CD4-positive, alpha-beta T cell treated with Interferon gamma for 1 hour (primary cell): ENCODE results near the gene MARCHF10.

Experiments
- DNase-seq: peaks from one replicate; pipeline ENCODE4 v3.0.0-alpha.2; 2020

Gene MARCHF10

DNA sequence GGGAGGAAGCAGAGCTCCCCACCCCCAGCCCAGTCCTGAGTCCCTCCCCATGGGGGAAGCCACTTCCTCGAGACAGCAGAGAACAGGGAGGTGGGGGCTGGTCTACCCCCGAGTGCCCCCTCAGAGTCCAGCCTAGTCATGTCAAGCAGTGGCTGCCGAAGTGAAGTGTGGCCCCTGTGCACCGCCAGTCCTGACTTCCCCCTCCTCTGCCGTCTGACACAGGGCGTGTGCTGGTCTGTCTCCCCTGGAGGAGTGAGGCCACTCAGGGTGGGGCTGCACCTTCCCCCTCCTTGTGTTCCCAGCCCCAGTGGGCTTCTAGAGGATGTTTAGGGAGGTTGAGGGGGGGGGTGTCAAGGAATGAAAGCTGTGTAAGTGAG is 133.8 kb downstream of the MARCHF10 start:
- DNase-seq = no peak

DNA sequence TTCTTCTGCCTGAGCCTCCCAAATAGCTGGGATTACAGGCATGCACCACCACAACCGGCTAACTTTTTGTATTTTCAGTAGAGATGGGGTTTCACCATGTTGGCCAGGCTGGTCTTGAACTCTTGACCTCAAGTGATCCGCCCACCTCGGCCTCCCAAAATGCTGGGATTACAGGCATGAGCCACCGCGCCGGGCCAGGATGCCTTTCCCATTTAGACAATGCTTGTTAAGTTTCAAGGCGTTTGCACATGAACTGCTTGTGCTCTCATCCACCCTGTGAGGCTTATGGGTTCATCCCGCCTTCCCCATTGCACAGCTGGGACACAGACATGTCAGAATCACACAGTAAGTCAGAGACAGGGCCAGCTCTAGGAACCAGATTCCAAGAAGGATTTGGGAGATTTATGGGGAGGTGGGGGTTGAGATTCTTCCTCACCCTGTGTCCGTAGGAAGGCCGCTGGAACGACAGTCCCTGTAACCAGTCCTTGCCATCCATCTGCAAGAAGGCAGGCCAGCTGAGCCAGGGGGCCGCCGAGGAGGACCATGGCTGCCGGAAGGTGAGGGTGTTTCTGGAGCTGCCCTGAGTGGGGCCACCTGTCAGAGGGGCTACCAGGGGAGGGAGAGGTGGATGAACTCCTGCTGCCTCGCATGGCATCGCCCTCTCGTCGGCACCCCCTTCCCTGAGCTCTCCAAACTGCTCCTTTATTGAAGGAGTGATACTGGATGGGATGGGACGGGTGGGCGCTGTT is 134.3 kb downstream of the MARCHF10 start:
- DNase-seq = no peak

DNA sequence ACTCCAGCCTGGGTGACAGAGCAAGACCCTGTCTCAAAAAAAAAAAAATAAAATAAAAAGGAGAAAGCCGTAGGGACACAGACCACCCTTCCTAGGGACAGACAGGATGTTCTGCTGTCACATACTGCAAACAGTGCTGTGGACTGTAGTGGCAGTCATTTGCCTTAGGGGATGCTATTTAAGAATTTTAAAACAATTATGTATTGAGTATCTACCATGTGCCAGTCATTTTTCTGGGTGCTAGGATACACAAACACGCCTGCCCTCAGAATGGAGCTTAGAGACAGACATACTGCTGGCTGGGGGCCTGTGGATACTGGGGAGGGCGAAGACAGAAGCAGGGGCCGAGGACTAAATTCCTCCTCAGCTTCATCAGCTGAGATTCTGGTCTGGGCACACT is 135.2 kb downstream of the MARCHF10 start:
- DNase-seq = no peak

DNA sequence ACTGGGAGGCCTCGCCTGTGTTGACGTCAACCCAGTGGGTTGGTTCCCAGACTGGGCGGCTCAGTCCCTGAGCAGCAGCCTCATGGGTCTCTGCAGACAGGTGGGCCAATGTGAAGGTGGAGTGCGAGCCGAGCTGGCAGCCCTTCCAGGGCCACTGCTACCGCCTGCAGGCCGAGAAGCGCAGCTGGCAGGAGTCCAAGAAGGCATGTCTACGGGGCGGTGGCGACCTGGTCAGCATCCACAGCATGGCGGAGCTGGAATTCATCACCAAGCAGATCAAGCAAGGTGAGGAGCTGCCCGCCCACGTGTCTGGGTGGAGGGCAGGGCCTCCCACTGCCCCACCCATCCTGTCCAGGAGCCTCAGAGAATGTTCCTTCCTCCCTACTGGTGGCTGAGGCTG is 136.6 kb downstream of the MARCHF10 start:
- DNase-seq = no peak

DNA sequence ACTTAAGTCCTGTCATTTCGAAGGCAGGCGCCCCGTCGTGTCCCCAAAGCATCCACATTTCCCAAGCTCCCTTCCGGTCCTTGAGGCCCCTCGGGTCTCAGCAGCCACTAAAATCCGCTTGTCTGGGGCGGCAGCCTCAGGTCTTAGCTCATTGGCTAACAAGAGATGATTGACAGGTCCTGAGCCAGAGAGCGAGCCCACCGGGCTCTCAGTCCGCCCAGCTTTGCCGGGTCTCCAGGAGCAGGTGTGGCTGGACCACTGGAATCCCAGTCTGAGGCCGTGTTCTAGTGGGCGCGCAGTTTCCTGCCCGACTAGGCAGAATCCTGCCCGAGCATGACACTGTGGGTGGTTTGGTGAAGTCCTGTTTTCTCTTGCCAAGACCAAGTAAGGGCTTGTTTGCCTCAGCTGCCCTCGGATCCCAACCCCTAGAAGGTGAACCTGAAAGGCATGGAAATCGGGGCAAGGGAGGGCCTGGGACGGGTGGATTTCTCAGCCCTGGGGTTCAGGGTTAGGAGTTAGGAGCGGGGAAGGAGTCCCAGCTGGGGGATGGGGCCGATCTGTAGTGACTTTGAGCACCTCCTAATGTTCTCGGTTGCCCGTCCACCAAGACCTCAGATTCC is 137.8 kb downstream of the MARCHF10 start:
- DNase-seq = no peak

DNA sequence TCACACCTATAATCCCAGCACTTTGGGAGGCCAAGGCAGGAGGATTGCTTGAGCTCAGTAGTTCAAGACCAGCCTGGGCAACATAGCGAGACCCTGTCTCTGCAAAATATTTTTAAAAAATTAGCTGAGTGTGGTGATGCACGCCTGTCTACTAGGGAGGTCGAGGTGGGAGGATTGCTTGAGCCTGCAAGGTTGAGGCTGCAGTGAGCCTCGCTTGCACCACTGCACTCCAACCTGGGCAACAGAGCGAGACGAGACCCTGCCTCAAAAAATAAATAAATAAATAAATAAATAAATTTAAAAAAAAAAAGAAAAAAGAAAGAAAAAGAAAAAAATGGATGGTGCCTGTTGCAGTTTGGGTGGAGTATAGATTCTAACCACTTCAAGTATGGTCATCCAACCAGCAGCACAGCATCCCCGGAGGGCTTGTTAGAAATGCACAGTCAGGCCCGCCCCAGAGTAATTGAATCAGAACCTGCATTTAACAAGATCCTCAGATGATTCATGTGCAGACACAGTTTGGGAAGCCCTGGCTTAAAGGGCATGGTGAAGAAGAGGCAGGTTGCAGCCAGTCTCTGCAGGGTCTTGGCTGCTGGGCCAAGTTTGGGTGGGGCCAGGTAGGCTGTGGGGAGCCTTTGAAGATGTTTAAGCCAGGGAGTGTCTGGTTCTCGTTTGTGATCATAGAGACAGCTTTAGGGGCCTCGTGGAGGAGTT is 139.9 kb downstream of the MARCHF10 start:
- no peak for DNase-seq

DNA sequence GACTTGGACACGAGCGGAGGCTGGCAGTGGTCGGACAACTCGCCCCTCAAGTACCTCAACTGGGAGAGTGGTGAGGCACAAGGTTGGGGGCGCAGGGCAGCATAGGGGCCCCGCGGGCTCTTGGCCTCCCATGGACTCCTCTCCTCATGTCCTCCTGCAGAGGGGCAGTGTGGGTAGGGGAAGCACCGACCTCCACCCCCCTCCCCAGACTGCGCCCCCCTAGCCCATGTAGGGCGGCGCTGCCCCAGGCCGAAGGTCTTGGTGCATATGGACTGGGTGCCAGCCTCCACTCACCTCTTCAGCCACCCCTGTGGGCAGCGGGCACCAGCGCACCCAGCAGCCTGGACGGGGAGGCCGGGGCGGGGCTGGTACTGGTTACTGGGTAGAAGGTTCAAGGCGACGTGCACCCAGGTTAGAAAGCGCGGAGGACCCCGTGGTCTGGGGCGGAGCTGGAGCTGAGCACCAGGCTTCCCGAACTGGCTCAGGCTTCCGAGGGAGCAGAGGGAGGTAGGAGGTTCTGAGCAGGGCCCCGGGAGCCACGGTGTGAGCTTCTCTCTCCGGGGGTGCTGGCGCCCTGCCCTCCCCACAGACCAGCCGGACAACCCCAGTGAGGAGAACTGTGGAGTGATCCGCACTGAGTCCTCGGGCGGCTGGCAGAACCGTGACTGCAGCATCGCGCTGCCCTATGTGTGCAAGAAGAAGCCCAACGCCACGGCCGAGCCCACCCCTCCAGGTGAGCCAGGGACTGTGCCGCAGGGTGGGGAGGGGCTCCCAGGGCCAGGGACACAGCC is 141.1 kb downstream of the MARCHF10 start:
- no peak for DNase-seq

DNA sequence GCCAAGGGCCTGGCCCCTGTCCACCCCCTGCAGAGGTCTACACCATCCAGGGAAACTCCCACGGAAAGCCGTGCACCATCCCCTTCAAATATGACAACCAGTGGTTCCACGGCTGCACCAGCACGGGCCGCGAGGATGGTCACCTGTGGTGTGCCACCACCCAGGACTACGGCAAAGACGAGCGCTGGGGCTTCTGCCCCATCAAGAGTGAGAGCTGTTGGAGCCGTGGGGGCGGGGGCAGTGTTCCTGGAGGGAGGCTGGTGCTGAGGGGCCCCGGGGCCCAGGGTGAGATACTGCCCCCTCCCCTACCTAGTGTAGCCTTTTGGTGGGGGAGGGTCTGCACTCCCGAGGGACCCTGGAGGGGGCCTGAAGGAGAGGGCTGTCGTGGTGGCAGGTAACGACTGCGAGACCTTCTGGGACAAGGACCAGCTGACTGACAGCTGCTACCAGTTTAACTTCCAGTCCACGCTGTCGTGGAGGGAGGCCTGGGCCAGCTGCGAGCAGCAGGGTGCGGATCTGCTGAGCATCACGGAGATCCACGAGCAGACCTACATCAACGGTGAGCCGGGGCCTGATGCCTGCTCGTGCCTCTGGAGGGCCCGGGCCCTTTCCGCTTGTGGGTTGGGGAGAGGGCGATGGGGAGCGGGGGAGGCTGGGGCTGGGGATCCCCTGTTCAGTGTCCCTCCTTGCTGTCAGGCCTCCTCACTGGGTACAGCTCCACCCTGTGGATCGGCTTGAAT is 141.9 kb downstream of the MARCHF10 start:
- no peak for DNase-seq

DNA sequence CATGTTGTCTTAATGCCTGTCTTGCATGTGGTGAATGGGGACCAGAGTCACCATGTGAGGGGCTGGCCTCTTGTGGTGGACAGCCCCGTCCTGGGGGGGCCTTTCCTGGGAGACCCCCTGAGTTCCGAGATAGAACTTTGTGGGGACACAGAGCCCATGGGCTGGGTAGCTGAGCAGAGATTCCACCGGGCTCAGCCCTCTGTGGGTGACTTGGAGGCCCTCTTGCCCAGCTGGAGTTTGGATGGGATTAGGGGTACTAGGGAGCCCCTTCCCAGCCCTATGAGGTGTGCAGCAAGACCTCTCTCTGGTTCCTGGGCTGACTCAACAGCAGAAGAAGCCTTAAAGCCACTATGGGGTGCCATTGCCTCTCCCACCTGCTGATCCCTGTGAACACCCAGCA is 142.5 kb downstream of the MARCHF10 start:
- DNase-seq = no peak

DNA sequence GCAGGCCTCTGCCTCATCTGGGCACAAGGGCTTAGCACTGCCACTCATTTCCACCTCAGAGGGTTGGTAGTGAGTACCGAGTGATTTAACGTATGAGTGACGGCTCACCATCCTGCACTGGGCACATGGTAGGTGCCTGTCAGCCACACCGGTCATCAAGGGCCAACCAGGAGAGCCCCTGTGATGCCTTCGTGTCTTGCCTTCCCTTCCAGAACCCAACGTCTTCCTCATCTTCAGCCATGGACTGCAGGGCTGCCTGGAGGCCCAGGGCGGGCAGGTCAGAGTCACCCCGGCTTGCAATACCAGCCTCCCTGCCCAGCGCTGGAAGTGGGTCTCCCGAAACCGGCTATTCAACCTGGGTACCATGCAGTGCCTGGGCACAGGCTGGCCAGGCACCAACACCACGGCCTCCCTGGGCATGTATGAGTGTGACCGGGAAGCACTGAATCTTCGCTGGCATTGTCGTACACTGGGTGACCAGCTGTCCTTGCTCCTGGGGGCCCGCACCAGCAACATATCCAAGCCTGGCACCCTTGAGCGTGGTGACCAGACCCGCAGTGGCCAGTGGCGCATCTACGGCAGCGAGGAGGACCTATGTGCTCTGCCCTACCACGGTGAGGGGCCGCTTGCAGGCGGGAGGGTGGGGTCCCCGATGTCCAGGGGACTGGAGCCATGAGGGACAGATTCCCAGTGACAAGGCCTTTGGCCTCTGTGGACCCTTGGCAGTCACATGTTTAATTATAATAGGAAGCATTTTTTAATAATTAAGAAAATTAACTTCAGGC is 143.6 kb downstream of the MARCHF10 start:
- DNase-seq = no peak

DNA sequence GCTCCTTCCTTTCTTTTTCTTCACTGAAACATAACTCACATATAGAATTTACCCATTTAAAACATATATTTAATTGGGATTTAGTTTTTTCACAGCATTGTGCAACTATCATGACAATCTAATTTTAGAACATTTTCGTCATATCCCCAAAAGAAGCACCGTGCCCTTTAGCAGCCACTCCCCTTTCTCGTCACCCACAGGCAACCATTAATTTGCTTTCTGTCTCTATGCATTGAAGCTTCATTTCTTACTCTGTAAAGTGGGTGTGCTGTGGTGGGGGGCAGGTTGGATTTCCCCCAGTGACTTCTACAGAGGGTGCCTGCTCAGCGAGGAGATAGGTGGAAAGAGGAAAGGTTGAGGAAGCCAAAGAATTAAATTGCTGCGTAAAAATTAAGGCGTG is 144.8 kb downstream of the MARCHF10 start:
- DNase-seq = no peak

DNA sequence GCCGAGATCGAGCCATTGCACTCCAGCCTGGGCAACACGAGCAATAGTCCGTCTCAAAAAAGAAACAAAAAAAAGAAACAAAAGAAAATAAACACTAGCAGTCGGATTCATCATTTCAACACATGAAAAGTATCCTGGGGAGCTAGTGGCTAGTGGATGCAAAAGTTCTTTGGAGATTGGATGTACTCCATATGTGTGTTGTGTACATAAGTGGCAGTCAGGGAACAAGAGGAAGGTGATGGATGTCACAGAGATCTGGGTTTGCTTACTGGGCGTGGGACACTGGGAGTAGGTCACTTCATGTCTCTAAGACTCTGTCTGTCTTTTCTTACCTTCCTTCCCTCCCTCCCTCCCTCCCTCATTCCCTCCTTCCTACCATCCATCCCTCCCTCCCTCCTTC is 145.3 kb downstream of the MARCHF10 start:
- DNase-seq = no peak

DNA sequence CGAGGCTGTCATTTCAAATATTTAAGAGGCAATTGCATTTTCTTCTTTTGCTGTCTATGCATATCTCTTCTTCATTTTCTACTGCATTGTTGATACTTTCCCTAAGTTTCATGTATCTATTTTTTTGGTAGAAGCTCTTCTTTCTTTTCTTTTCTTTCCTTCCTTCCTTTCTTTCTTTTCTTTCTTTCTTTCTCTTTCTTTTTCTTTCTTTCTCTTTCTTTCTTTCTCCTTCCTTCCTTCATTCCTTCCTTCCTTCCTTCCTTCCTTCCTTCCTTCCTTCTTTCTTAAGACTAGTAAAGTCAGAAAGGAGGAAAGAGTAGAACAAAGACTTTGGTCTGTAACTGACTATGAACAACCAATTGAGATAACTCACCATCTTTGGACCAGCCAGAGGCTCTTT is 146.8 kb downstream of the MARCHF10 start:
- DNase-seq = no peak

DNA sequence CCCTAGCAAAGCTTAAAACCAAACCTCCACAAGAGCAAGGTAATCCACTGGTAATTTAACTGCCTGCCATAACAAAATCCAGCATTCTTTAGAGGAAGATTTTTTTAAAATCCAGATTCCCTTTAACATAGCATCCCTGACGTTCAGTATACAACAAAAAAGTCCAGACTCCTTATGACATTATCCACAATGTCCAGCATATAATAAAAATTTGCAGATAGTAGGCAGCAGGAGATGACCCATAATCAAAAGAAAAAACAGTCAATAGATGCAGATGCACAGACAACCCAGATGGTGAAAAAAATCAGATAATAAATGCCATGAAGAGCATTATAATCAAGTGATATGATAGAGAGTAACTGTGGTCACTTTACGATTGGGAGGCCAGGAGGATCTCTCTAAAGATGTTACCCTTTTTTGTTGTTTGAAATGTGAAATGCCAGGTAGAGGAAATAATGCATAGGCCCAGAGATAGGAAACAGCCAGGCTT is 147.4 kb downstream of the MARCHF10 start:
- DNase-seq = no peak

DNA sequence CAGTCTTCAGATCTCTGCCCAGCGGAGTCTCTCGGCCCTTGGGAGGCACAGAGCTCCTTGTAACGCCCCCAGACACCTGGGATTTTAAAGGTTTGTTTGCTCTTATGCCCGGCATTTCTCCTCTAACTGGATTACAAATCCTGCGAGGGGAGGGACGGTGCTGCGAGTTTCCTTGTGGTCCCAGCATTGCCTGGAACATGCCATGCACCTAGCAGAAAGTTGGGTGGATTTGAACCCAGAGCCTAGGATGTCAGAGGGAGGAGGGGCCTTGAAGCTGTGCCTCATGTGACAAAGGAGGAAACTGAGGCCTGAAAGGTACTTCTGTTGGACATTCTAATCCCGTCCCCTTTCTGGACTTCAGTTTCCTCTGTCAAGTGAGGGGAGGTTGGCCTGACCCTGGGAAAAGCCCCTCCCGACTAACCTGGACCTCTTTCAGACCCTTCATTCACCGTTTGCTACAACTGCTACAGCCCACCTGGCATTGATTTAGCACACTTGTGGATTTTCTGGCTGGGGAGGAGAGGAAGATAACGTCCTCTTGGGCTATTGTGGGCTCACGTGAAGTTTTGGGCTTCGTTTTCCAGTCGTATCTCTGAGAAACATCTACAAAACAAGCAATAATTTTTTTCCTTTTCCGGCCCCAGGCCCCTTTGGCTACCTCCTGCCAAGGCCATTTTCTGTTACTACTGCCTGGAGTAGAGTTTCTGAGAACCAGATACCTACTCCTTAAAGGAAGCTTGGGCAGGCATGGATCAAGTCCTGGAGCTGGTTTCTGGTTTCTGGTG is 149.8 kb downstream of the MARCHF10 start:
- DNase-seq = no peak

DNA sequence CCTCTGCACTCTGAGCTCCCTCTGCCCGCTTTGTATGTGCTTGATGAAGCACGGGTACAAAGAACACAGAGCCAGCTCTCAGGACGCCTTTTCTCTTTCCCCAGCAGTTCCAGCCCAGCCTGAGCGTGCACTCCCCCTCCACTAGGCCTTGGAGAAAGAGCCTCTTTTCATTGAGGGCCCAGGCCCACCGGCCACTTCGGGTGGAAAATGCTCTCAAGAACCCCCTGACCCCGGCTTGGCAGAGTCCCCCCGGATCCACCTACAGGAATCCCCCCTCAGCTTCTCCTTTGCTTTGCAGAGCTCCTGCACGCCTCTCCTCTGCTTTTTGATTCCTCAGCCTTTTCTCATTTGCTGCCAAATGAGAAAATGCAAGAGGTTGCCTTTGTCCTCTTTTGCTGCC is 150.4 kb downstream of the MARCHF10 start:
- DNase-seq = no peak

DNA sequence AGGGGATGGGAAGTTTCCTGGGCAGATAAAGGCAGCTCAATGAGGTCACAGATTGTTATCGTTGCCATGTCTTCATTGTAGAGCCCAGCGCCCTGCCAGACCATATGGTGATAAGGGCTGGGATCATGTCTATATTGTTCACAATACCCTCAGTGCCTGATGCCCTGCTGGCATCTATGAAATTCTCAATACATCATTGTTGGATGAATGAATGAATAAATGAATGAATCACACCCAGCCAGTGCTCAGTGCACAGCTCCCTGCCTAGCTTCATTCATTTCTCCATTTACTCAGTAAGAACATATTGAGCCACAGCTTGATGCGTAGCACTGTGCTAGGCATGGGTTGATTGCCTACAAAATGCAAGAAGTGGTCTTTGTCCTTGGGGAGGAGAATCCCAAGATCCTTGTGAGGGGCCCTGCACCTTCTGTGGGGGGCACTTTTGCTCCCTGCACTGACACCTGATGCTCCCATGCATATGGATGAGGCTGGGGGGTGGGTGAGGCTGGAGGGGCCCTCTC is 150.9 kb downstream of the MARCHF10 start:
- DNase-seq = no peak

DNA sequence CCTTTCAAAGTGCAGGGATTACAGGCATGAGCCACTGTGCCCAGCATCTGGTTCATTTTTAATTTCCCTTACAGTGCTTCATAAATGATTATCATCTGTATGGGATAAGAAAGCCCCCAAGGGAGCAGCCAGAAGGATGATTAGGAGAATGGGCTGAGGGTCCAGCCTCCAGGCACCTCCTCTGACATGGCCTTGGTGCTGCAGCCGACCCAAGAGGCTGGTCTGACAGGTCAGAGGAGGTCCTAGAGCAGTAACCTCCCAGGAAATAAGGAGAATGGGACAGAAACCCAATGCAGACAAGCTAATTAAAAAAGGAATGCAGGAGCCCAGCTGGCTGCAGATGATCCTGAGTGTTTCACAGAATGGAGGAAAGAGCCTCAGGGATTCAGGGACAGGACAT is 151.7 kb downstream of the MARCHF10 start:
- no peak for DNase-seq

DNA sequence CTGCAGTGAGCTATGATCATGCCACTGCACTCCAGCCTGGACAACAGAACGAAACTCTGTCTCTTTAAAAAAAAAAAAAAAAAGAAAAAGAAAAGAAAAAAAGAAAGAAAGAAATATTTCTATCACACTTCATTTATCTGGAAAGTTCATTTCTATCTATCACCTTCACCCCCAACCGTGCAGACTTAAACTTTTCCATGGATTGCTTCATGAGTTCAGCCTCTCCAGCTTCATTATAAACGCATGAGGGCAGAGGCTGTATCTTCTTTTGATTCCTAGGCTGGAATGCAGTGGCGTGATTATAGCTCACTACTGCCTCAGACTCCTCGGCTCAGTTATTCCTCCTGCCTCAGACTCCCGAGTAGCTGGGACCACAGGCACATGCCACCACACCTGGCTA is 152.5 kb downstream of the MARCHF10 start:
- DNase-seq = no peak
